Endometrium (tissue), 2 donors: ENCODE data around the gene PRR19.
A peak's percentile ranks its signal among the peaks of the same experiment; 100 is the strongest.
"Not testable (repeated sequence)": the region's sequence is repeated elsewhere in the genome, so short reads cannot be mapped to it uniquely, and the experiment has no call there.

Experiments used
- FAIRE-seq: peaks from 2 replicates; lab custom pipeline; 2012; peaks lifted over from hg19 to GRCh38; lab: Jason Lieb, UNC
- donor health status: control.
- donor health status: control.

PRR19 gene, protein sequence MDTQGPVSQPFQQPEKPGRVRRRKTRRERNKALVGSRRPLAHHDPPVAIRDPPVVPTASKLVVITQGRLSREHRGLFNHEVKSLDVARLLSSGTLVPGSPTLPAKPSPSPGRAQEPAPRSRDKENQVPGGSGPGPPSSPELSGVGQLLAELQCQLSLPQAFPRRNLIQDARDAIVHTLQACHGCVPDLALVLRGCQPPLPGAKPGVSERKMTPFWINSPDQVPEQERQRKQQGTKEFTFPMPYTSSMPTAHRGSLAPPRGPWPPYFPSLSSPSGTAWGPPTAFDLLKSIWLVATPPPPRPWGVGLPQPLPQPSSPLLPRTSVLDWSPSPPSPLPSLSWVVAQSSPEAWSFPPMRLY

DNA sequence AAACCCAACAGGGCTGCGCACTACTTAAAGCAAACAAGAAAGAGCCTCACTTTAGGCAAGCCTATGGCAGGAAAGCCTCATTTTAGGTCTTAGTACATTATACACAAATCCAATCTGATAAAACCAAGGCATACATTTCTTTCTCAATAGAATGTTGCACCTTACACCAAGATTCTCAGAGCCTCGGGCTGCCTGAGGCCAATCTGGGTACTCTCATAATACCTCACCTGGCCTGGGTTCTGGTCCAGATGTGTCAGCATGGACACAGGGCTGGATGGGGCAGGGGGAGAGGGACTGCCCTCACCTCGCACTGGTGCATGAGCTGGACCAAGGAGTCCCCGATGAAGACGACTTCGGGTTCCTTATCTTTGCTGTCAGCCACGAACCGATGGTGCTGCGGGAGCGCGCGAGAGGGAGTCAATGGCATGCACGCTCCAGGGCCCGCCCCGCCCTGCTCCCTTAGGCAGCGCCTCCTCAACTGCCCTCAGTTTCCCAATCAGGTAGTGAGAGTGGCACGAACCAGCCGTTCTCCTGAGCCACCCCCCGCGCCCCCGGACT is at the start of gene PRR19:
Gene PRR19 (plus strand): TSS at position 487 of the 558 bp plus-strand sequence. CDS start 7,453 bp downstream, outside the sequence.
- no peak for FAIRE-seq

DNA sequence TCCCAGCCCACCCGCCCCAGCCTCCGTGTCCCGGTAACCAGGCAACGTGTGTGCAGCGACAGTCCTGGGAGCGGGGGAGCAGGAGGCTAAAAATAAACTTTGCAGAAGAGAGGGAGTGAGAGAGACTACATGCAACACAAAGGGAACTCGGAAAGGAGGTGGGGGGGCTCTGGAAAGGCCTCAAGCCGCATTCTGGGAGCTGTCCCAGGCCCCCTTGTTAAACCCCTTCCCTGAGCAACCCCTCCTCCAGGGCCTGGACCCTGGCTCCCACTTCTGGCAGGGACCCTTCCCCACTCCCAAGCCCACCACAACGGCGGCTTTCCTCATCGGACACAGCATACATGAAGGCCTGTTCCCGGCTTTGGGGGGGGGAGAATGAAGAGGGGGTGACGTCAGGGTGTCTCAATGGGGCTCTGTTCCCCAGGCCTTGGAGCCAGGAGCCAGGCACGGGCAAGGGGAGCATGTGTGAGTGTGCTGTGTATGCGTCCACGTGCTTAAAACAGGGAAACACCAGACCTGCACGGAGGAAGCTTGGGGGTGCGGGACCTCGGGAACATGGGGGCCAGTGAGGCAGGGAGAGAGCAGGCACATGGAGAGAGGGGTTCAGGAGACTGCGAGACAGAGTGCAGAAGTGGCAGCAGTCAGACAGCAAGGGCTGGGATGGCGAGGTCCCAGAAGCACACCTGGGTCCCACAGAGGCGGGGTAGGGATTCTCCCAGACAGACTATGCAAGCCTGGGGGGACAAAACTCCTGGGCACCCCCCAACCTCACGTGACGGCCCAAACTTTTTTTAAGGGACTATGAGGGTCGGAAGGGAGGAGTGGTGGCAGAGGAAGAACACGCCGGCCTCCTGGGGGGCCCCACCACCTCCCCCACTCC is 49.3 kb upstream of the PRR19 start:
- no peak for FAIRE-seq

DNA sequence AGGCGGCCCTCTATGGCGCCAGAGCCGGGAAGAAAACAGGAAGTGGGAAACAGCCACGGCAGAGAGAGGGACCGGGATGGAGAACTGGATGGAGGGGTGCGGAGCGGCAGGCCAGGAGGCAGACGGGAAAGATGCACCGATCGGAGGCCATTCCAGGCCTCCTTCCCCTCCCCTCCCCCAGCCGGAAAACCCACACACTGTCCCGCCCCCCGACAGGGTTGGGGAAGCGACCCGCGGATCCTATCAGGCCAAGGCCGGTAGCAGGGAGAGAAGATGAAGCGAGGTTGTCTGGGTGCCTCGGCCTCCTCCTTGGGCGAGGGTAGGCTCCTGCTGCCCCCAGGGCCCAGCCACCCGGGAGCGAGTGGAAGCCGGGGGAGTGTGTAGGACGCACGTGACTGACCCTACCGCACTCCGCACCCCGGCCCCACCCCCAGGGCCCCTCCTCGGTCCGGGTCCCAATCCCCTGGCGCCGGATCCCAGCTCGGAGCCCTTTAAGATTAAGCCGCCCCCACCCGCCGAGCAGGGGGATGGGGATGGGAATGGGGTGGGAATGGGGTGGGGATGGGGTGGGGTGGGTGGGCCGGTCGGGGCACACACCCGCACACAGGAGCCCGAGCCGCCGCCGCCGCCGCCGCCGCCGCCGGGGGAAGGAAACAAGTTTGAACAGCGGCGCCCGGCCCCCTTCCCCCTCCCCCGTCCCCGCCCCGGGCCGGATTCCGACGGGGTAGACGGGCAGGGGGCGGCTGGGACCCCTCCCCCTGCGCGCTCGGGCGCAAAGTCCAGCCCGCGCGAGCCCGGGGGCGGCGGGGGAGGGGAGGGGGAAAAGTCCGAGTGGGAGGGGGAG is 48.5 kb upstream of the PRR19 start:
- FAIRE-seq, result no peak

DNA sequence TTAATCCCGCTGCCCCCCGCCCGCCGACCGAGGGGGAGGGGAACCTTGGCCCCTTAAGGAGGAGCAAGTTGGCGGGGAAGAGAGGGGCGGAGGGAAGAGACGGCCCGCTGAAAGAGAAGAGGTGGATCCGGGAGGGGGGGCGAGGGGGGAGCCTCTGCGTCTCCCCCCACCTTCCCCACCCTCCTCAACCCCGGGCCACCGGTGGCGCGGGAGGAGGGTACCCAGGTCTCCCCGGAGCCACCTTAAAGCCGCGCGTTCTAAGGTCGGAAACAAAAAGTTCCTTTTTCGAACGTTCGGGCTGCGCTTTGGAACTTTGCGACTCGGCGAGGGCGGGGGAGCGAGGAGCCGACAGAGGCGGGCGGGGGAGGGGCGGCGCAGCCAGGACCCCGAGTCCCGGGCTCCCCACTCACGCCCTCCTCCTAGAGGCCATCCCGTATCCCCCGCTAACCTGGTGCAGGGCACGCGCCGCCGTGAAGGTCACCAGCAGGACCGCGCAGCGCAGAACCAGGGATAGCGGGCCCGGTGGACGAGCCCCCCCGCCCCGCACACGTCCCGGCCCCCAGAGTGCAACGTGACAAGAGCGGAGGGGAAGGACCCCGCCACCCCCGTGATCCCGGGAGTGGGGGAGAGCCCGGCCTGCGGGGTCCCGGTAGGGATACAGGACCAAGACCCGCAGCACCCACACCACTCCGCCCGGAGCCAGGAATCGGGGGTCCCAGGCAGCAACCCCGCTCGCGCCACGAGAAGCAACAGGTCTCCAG is 47.7 kb upstream of the PRR19 start:
- FAIRE-seq, result no peak

DNA sequence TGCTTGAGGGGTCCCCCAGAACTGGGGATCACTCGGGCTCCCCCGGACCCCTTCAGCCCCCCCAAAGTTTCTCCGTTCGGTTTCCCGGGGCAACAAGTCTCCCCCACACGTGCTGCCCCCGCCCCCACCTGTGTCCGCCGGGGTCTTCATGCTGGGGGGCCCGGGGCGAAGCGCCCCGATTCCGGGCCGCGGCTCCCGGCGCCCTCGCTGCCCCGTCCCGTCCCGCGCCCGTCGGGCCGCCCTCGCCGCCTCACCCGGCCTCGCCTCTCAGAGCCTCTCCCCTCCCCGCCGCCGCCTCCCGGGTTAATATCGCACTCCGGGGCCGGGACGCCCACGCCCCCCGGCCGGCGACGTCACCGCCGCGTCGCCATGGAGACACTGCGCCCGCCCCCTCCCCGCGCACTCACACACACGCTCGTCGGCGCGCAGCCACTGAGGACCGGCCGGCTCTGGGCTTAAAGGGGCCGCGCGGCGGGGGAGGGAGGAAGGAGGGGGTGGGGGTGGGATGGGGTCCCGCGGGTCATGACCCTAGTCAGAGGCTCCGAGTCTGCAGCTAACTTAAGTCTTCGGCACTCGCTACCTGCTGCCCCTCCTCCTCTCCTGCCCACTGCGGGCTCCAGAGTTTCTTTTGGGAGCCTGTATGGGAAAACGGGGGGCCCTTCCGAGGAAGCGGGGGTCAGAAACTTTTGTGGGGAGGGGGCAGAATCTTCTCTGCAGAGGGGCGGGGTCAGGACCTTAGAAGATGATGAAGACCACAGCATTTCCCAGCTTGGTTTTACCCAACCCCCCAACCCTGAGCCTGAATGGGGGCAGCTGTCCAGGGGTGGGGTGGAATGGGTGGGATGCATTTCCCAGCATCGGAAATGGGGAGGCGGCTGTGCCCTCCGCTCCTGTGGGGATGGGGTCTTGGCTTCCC is 46.8 kb upstream of the PRR19 start, which contains the start of gene ERF:
Gene ERF (minus strand): TSS at position 279 of the 916 bp plus-strand sequence. CDS start 129 bp downstream, at position 150.
- FAIRE-seq, result no peak

DNA sequence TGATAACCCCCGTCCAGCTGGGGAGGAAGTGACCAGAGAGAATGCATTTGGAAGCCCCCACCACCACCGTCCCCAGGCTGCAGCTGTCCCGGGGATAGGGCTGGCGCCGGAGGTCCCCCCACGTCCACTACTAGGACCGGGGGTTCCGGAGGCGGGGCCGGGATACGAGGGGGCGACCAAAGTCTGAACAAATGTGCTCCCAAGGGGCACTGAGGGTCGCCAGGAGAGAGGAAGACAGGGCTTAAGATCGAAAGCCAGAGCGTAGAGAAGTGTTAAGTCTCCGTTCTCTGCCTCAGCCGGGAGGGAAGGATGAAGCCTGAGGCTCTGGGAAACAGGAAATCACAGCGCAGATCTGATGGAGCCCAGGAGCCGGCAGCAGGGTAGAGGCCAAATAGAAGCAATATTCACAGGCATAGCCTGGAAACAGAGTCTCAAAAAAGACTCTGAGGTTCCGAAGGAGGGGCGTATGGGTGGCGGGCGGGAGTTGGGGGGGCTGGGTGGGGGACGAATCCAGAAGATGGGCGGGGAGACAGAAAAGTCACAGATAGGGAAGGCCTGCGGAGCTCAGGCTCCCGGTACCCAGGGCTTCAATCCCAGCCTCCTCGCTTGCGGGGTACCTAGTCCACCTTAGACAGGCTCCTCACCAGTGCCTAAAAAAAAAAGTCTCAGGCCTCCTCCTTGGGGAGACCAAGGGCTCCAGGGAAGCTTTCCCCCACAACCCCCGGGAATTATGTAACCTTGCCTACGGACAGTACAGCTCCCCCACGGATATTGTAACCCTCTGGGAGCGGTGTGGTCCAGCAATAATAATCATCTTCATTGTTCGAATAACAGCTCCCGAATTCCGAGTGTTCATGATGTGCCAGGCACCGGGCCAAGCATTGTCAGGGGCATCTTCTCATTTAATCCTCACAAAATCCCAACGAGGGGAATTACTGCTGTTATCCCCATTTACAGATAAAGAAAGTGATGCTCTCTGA is 45.9 kb upstream of the PRR19 start:
- peak; percentile 12 for FAIRE-seq

DNA sequence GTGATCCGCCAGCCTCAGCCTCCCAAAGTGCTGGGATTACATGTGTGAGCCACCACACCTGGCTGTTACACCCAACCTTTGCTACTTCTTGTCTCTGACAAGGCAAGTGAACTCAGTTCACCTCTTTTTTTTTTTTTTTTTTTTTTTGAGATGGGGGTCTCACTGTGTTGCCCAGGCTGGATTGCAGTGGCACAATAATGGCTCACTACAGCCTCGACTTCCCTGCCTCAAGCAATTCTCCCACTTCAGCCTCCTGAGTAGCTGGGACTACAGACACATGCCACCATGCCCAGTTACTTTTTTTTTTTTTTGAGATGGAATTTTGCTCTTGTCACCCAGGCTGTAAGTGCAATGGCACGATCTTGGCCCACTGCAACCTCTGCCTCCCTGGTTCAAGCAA is 44.1 kb upstream of the PRR19 start:
- not testable (repeated sequence) for FAIRE-seq

DNA sequence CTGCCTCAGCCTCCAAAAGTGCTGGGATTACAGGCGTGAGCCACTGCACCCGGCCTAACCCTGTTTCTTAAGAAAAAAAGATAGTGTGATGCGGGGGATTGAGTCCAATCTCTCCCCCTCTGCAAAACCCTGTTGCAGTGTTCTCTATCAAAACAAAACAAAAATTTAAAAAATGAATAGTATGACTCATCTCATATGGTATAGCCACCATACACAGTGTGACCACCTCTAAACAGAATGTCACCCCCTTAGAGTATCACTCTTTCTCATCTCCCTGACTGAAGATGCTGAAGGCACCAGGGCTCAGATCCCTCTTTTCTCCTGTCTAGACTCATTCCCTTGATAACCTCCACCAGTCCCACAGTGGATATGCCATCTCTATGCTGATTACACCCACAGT is 40.2 kb upstream of the PRR19 start:
- no peak for FAIRE-seq

DNA sequence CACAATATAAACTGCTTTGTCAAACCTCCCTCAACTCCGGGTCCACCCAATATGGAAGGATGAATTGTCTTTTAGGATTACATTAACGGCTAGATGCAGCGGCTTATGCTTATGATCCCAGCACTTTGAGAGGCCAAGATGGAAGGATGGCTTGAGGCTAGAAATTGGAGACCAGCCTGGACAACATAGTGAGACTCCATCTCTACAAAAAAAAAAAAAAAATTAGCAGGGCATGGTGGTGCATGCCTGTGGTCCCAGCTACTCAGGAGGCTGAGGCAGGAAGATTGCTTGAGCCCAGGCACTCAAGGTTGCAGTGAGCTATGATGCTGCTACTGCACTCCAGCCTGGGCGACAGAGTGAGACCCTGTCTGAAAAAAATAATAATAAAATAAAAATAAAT is 35.8 kb upstream of the PRR19 start:
- not testable (repeated sequence) for FAIRE-seq

DNA sequence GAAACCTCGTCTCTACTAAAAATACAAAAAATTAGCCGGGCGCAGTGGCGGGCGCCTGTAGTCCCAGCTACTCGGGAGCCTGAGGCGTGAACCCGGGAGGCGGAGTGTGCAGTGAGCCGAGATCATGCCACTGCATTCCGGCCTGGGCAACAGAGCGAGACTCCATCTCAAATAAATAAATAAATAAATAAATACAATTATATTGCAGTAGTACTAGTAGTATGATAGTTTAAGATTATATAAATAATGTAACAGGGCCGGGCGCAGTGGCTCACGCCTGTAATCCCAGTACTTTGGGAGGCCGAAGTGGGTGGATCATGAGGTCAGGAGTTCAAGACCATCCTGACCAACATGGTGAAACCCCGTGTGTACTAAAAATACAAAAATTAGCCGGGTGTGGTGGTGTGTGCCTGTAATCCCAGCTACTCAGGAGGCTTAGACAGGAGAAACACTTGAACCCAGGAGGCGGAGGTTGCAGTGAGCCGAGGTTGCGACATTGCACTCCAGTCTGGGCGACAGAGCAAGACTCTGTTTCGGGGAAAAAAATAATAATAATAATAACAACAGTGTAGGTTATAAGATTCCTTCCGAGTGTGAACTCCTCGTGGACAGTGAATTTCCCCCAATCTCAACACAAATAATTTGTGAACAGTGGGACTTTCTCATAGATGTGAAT is 34.9 kb upstream of the PRR19 start:
- not testable (repeated sequence) for FAIRE-seq

DNA sequence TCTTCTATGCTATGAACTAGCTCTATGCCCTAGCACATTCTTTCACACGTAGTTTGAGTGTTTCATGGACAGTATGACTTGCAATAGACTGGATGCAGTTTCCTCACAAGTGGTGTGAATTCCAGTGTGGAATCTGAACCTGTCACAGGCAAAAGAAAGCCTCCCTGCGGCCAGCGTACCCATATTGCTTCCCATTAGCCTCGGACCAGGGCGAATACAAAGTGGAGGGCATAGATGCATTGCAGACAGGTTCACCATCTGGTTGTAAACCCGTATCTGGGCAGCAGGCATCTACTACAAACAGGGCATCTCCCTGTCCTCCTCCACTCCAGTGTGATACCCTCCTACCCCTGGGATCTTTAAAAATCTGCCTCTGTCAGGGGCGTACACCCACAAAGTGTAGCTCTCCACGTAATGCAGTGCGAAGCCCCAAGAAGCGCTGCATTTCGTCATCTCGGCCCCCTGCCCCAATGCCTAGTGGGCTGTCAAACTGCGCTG is 34.2 kb upstream of the PRR19 start:
- FAIRE-seq, result no peak

DNA sequence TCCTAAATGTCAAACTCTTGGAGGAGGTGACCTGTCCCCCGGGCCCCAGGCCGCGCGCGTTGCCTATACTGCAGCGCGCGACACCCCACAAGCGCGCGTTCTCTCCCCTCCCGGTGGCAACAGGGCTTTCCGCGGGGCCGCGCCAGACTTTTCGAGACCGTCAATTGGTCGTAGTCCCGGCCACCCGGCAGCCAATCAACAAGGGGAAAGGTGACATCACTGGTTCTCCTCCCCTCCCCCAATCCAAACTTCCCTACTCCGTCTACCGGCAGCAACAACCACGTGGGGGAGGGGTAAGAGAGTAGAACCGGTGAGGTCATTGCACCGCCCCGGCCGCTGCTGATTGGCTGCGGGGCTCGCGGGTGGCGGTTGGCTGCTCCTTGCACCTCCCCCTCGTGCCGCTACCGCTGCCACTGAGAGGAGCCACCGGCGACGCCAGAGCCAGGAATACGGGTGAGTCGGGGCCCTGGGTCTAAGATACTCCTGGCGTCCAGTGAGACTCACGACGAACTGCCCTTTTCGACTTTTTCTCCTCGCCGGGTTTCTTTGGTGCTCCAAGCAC is 33.7 kb upstream of the PRR19 start:
- FAIRE-seq, result no peak

DNA sequence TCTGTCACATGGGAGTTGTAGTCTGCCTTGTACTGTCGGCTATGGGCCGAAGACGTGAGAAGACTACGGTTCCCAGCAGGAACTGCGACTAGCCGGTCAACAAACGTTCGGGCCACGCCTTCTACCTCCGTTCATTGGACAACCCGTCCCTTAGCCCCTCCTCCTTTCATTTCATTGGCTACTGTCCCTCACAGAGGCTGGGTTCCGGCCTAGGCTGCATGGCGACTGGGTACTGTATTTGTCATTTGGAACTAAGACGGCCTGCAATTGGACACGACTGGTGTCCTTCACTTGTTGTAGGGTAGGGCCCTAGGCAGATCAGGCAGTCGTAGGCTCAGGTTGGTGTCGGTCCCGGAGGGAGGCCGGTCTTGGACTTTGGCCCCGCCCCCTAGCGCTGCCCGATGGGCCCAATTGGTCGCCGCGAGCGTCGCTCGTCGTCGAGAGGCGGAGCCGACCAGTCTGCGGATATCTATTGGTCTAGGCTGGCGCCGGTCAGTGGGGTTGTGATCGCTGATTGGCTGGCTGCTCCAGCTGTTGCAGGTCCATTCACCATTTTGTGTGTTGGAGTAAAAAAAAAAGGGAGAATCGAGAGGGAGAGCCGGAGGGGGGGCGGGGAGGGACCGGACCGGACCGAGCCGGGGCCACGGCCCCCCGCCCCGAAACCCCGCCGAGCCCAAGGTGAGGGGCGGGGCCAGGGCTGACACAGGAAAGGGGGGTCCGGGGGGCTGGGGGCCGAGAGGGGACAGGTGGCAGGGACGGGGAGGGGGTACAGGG is 33.0 kb upstream of the PRR19 start, which contains the start of gene CIC:
Gene CIC (plus strand): TSS at position 549 of the 774 bp plus-strand sequence. CDS start 2,532 bp downstream, outside the sequence.
- FAIRE-seq, result peak; percentile 100

DNA sequence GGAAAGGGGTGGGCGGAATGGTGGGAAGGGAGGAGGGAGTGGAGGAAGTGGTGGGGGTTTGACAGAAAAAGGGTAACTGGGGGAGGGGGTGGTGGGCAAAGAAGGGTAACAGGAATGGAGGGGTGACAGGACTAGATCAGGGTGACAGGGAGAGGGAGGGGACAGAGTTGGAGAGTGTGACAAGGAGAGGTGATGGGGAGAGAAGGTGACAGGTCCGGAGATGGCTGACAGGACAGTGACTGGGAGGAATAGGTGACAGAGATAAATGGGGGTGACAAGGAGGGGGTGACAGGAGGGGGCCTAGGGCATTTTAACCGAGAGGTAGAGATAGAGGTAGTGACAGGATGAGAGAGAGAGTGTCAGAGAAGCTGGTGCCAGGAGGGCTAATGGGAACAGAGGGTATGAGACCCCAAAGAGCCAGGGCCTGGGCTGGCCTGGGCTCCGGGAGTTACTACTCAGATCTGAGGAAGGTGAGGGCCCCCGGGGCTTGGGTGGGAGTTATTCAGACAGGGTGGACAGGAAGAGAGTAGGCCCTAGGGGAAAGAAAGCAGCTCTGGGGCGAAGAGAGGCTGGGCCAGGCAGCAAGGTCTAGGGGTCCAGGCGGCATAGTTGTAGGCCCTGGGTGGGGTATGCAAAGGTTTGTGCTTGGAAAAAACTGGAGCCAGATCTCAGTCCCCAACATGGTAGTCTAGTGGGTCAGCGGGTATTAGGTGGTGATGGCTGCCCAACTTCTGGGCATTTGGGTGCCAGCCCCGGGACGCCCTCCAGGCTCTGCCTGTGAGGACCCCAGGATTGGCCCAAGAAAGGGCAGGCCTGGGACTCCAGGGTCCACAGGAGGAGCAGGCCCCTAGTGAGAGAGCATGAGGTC is 32.2 kb upstream of the PRR19 start:
- FAIRE-seq, result no peak

DNA sequence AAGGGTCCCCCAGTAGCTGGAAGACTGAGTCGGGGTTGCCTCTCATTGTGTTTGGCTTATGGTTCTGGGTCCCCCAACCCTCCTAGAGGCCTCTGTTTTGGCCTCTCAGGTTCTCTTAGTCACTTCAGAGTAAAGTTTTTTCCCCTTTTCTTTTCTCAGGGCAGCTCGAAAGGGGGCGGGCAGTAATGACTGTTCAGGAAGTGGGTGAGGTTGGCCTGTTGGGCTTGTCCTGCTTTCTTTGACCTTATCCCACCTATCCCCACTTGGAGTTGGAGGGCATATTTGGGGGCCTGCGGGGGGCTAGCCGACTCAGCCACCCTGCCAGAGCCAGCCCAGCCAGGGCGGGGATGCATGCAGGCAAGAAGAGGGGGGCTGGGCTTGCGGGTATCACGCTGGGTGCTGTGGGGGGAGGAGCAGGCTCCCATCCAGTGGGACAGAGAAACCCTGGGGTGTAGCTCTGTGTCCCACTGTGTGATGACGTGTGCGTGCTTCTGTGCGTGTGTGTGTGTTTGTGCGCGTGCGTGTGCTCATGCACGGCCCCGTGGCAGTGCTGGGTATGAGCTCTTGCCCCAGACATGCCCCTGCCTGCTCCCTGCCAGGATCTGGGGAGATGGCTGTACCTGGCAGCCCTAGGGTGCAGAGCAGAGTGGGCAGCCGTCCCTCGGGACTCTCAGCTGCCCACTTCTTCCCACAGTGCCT is 31.4 kb upstream of the PRR19 start:
- FAIRE-seq, result no peak
